ENCODE data around the gene TMEM164.

The TMEM164 gene

DNA sequence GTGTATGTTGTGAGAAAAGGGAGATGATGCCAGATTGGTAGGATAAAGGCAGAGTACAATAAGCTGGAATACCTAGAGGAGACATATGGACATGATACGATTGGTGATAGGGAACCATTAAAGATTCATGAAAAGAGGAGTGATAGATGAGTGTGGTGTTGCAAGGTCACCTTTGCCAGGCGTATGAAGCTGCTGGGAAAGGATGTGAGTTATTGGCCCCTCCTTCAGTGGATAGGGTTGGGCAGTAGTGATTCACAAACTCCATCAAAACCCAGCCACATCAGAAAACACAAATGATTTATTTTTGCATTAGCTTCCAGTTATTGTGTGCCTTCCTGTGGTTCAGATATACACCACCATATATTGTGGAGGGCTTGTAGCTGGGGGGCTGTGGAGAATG lies 34.3 kb downstream of the TMEM164 start:
- no peak for DNase-seq (ENCODE audit: low read depth)

DNA sequence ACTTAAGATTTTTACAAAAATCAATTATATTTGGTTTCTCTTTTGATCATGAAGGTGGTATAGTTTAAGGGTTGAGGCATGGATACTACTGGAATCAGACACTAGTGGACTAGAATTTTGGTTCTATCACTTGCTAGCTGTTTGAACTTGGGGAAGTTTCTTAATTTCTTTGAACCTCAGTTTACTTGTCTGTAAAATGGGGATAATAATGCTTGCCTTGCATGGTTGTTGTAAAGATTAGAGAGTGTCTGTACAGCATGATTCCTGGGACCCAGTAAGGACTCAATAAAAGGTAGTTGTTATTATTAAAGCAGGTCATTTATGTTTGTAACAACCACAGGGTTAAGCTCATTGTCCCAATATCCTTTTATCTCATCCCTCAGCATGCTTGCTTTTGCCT lies 36.0 kb downstream of the TMEM164 start:
- no peak for DNase-seq (ENCODE audit: low read depth)

DNA sequence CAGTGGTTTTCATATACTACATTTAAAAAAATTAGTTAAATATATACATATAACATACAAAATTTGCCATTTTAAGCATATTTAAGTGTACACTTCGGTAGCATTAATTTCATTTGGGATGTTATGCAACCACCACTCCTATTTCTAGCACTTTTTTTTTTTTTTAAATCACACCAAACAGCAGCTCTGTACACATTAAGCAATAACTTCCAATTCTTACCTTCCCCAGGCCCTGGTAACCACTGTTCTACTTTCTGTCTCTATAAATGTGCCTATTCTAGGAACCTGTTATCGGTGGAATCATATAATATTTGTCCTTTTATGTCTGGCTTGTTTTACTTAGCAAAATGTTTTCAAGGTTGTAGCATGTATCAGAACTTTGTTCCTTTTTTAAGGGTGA lies 39.1 kb downstream of the TMEM164 start:
- no peak for DNase-seq (ENCODE audit: low read depth)

- DNase-seq (ENCODE audit: low read depth), result no peak
These were observed 39.6 kb downstream of the TMEM164 start for GRCh38 chrX:110042496-110042895.

DNA sequence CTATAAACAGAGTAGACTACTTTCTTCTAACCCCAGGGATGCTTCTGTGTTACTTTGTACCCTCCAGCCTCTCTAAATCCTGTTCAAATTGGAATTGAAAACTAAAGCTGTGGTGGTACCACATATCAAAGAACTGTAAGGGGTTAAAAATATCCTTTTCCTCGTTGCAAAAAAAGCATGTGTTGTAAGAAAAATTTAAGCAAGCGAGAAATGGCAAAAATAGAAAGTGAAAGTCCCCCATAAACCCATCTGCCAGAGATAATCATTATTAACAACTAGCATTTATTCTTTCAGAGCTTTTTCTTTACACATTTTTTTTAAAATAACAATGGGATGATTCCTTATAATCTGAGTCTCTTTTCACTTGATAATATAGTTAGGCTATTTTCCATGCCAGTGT lies 40.6 kb downstream of the TMEM164 start:
- DNase-seq (ENCODE audit: low read depth), result no peak

DNA sequence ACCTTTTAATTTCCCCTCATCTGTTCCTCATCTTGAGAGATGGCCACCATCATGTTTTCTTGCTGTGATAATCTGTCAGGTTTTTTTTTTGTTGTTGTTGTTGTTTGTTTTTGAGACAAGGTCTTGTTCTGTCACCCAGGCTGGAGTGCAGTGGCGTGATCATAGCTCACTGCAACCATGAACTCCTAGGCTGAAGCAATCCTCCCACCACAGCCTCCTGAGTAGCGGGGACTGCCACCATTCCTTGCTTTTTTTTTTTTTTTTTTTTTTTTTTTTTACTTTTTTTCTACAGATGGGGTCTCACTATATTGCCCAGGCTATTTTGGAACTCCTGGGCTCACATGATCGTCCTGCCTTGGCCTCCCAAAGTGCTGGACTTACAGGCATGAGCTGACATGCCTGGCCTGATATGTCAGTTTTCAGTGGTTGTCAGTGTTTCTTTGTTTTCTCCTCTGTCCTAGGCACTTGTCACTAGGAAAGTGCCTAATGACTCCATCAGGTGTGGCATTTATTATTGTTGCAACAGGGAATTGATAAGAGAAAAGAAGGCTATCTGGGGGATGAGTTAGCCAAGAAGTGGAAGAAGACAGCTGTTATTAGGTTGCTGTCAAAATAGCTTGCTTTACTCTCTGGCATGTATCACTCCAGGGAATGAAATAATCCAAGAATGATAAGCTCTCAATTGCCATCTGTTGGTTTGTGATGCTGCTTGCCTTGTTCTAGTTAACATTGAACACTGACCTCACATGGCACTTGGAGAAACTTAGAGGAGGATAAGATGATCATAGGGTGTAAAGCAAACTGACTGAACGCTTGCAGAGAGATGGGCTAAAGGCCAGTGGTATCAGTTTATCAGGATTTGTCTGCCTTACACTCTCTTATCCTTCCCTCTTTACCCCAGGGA lies 41.7 kb downstream of the TMEM164 start:
- no peak for DNase-seq (ENCODE audit: low read depth)

DNA sequence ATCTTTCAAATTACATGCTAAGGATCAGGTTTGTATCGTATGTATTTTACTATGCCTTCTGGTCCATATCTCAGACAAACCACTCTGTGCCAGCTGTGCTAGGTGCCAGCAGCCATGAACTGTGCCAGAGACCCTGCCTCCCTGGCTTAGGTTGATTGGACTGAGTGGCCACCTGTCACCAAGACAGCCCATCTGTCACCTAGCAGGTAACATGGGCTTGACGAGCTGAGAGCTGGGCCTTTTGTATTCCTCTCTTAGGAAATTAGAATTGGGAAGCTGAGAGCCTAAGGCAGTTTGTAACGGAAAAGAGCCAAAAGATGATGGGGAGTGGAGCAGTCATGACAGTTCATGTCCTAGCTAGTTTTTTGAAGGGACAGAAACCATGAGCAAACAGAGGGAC lies 42.5 kb downstream of the TMEM164 start:
- DNase-seq (ENCODE audit: low read depth), result no peak

GRCh38 chrX:110046001-110046400 lies 43.1 kb downstream of the TMEM164 start:
- DNase-seq (ENCODE audit: low read depth), result no peak

DNA sequence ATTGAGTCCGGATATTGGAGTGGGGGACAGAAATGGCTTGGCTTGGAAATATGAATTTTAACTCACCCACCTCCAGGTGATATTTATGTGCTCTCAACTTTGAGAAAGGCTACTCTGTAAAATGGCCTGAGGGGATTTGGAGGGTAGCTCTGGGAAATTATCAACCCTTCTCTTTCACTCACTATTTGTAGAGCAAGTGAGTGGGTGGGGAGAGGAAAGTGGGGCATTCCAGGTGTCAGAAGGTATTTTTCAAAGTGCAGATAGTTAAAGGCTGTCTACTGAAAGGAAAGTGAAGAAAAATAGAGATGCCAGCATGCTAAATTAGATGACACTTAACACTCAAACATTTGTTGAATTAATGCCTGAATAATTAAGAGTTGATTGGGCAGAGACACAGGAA lies 44.1 kb downstream of the TMEM164 start:
- no peak for DNase-seq (ENCODE audit: low read depth)

GRCh38 chrX:110049096-110049495 lies 46.2 kb downstream of the TMEM164 start:
- no peak for DNase-seq (ENCODE audit: low read depth)

GRCh38 chrX:110050386-110050785 lies 47.5 kb downstream of the TMEM164 start:
- DNase-seq (ENCODE audit: low read depth), result no peak

DNA sequence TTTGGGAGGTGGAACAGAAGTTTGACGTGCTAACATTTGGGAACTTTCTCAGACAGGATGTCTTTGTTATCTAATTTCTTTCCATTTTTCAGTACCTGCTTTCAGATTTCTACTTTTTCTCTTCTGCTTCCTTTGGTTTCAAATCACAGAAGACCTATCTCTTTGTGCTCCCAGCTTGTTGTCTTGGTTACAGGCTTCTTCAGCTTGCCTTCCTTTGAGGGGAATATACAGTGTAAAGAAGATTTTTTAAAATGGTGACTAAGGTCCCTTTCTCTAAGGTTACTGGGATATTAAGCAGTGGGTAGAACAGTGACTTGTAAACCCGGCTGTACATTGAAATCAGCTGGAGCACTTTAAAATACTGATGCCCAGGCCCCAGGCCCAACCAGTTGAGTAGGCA lies 48.0 kb downstream of the TMEM164 start:
- DNase-seq (ENCODE audit: low read depth), result no peak

GRCh38 chrX:110051559-110051958 lies 48.6 kb downstream of the TMEM164 start:
- no peak for DNase-seq (ENCODE audit: low read depth)

GRCh38 chrX:110052303-110052702 lies 49.4 kb downstream of the TMEM164 start:
- no peak for DNase-seq (ENCODE audit: low read depth)

- no peak for DNase-seq (ENCODE audit: low read depth)
These were observed 50.5 kb downstream of the TMEM164 start for GRCh38 chrX:110053453-110053852.

DNA sequence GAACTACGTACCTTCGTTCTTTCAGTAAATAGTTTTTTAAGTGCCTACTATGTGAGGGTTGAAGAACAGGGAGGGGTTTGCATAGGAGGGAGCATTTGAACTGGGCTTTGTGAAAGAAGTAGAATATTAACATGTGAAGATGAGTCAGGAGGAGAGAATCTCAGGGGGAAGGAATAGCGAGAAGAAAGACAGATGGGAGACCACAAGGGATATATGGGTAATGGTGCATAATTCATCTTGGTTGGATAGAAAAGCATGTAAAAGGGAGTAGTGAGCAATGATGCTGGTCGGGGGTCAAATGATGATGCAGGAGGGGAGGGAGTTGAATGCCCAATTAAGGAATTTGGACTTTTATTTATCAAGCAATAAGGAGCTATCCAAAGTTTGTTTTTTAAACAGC lies 52.7 kb downstream of the TMEM164 start:
- DNase-seq (ENCODE audit: low read depth), result no peak

GRCh38 chrX:110056419-110056818 lies 53.5 kb downstream of the TMEM164 start:
- DNase-seq (ENCODE audit: low read depth), result no peak

DNA sequence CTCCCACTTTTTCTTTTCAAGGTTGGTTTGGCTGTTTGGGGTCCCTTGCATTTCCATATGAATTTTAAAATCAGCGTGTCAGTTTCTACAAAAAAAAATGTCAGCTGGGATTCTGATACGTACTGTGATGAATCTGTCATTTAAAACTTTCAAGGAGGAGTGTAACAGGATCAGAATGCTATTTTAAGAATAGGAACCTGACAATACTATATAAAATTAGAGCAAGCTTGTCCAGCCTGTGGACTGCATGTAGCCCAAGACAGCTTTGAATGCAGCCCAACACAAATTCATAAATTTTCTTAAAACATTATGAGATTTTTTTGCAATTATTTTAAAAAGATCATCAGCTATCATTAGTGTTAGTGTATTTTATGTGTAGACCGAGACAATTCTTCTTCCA lies 56.5 kb downstream of the TMEM164 start:
- no peak for DNase-seq (ENCODE audit: low read depth)

- DNase-seq (ENCODE audit: low read depth), result no peak
These were observed 57.4 kb downstream of the TMEM164 start for GRCh38 chrX:110060317-110060716.

DNA sequence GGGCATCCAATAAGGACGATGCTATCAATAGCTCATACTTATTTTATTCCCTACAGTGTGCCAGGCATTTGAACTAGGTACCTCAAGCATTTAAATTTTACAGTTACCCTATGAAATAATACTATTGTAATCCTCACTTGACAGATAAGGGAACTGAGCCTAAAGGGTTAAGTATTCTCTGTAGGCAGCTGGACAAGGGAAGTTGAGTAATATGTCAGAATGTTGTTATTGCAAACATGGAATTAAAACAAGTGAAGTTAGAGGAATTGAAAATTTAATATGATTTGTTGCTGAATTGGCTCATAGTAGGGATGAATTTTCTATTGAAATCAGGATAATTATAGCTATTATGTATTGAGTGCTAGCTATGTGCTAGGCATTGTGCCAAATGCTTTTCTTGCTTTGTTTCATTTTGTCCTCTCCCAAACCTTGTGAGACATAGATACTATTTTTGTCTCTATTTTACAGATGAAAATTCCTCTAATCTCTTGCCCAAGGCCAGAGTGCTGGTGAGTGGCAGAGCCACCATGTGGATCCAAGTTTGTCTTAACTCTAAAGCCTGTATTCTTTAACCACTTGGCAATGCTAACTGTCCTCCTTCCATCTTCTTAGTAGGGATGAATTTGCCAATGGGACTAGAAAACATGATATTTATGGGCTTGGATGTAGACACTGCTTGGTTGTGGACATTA lies 58.1 kb downstream of the TMEM164 start:
- no peak for DNase-seq (ENCODE audit: low read depth)

DNA sequence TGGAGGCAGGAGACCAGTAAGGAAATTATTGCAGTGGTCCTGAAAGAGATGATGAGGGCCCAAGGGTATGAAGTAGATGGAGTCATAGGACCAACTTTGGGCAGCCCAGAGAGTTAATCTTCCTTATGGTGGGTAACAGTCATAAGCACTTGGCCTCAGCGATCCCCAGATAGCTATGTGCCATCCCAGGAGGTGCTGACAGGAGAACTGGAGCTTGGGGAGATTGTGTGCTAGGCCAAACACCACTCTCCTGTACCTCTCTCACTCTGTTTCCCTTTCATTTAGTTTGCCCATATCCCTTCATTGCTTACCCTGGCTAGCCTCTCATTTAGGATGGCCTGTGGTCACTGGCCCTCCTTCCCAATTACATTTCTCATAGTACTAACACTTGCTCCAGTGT lies 60.0 kb downstream of the TMEM164 start:
- DNase-seq (ENCODE audit: low read depth), result no peak

GRCh38 chrX:110066488-110067225 lies 63.7 kb downstream of the TMEM164 start:
- no peak for DNase-seq (ENCODE audit: low read depth)

DNA sequence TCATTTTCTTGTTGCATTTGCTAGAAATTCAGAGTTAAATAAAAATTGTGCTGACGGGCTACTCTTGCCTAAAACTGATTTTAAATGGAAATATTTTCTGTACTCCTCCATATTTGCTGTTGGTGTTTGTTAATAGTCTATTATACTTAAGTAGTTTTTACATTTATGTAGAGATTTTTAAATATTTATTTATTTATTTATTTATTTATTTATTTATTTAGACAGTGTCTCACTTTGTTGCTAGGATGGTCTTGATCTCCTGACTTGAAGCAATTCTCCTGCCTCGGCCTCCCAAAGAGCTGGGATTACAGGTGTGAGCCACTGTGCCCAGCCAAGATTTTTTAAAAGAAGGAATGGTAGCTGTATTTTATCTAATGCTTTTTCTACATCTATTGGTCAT lies 68.1 kb downstream of the TMEM164 start:
- DNase-seq (ENCODE audit: low read depth), result no peak
